Mucosa of stomach (tissue), 1 donor: ENCODE measurements around the gene STIM1.

Experiments used
- H3K27me3 ChIP-seq: one replicate; pipeline ENCODE4 v1.7.0; 2013; ENCODE audit warnings: mild to moderate bottlenecking, low read length; ENCODE audit not compliant: control insufficient read depth, insufficient read depth
- H3K36me3 ChIP-seq: one replicate; pipeline ENCODE4 v1.7.0; 2013; ENCODE audit warnings: low read length; ENCODE audit not compliant: control insufficient read depth, insufficient read depth
- H3K4me1 ChIP-seq: one replicate; pipeline ENCODE4 v1.7.0; 2013; ENCODE audit warnings: mild to moderate bottlenecking, low read length; ENCODE audit not compliant: control insufficient read depth, insufficient read depth
- H3K4me3 ChIP-seq: one replicate; pipeline ENCODE4 v1.7.0; 2013; ENCODE audit warnings: low read length
- H3K9ac ChIP-seq: one replicate; pipeline ENCODE4 v1.7.0; 2013; ENCODE audit warnings: mild to moderate bottlenecking, low read length, moderate library complexity
- H3K9me3 ChIP-seq: one replicate; pipeline ENCODE4 v1.7.0; 2013; ENCODE audit warnings: mild to moderate bottlenecking, low read length, moderate library complexity; ENCODE audit not compliant: control insufficient read depth
- donor health status: Pancreatic carcinoma.

Gene STIM1

GRCh38 chr11:3939211-3939610 lies 83.7 kb downstream of the STIM1 start:
- Histone ChIP-seq H3K36me3 (no peaks in the 10 kb centered on the region), H3K4me1 (peaks cover 16% of the 10 kb centered on the region), H3K4me3 (no peak overlapping the region), H3K27me3 (no peaks in the 10 kb centered on the region), H3K9ac (no peak overlapping the region), H3K9me3 (no peaks in the 10 kb centered on the region)

GRCh38 chr11:3939651-3940190 lies 84.3 kb downstream of the STIM1 start:
- Histone ChIP-seq H3K4me3 (no peak overlapping the region), H3K4me1 (peaks cover 16% of the 10 kb centered on the region), H3K9ac (no peak overlapping the region), H3K27me3 (no peaks in the 10 kb centered on the region), H3K36me3 (no peaks in the 10 kb centered on the region), H3K9me3 (no peaks in the 10 kb centered on the region)

GRCh38 chr11:3942160-3942955 lies 86.9 kb downstream of the STIM1 start:
- Histone ChIP-seq H3K27me3 (no peaks in the 10 kb centered on the region), H3K9ac (no peak overlapping the region), H3K36me3 (no peaks in the 10 kb centered on the region), H3K9me3 (no peaks in the 10 kb centered on the region), H3K4me3 (no peak overlapping the region), H3K4me1 (peaks cover 16% of the 10 kb centered on the region)

- Histone ChIP-seq H3K4me3 (no peak overlapping the region), H3K27me3 (no peaks in the 10 kb centered on the region), H3K4me1 (peaks cover 16% of the 10 kb centered on the region), H3K36me3 (no peaks in the 10 kb centered on the region), H3K9ac (no peak overlapping the region), H3K9me3 (no peaks in the 10 kb centered on the region)
Measured at GRCh38 chr11:3942956-3943497, 87.6 kb downstream of the STIM1 start.

- Histone ChIP-seq H3K9ac (no peak overlapping the region), H3K4me3 (no peak overlapping the region), H3K9me3 (no peaks in the 10 kb centered on the region), H3K4me1 (peaks cover 16% of the 10 kb centered on the region), H3K27me3 (no peaks in the 10 kb centered on the region), H3K36me3 (no peaks in the 10 kb centered on the region)
Measured at GRCh38 chr11:3944198-3944597, 88.7 kb downstream of the STIM1 start.

- Histone ChIP-seq H3K4me1 (peaks cover 18% of the 10 kb centered on the region), H3K9me3 (no peaks in the 10 kb centered on the region), H3K4me3 (no peak overlapping the region), H3K9ac (no peak overlapping the region), H3K27me3 (no peaks in the 10 kb centered on the region), H3K36me3 (no peaks in the 10 kb centered on the region)
Measured at GRCh38 chr11:3946455-3947017, 91.1 kb downstream of the STIM1 start.

GRCh38 chr11:3947061-3947460 lies 91.6 kb downstream of the STIM1 start:
- Histone ChIP-seq H3K27me3 (no peaks in the 10 kb centered on the region), H3K9ac (no peak overlapping the region), H3K4me3 (no peak overlapping the region), H3K9me3 (no peaks in the 10 kb centered on the region), H3K4me1 (peaks cover 21% of the 10 kb centered on the region), H3K36me3 (no peaks in the 10 kb centered on the region)

GRCh38 chr11:3949125-3949524 lies 93.7 kb downstream of the STIM1 start:
- Histone ChIP-seq H3K4me1 (peaks cover 5% of the 10 kb centered on the region), H3K4me3 (no peak overlapping the region), H3K9ac (no peak overlapping the region), H3K27me3 (no peaks in the 10 kb centered on the region), H3K9me3 (no peaks in the 10 kb centered on the region), H3K36me3 (no peaks in the 10 kb centered on the region)

GRCh38 chr11:3950996-3951660 lies 95.7 kb downstream of the STIM1 start:
- Histone ChIP-seq H3K4me1 (peaks cover 5% of the 10 kb centered on the region), H3K4me3 (no peak overlapping the region), H3K9me3 (no peaks in the 10 kb centered on the region), H3K9ac (no peak overlapping the region), H3K27me3 (no peaks in the 10 kb centered on the region), H3K36me3 (no peaks in the 10 kb centered on the region)

- Histone ChIP-seq H3K4me1 (peaks cover 5% of the 10 kb centered on the region), H3K27me3 (no peaks in the 10 kb centered on the region), H3K9ac (no peak overlapping the region), H3K4me3 (no peak overlapping the region), H3K36me3 (no peaks in the 10 kb centered on the region), H3K9me3 (no peaks in the 10 kb centered on the region)
Measured at GRCh38 chr11:3952715-3953114, 97.3 kb downstream of the STIM1 start.

- no peak overlapping the region for H3K9ac ChIP-seq
- H3K4me3 ChIP-seq = no peak overlapping the region
- H3K4me1 ChIP-seq = peaks cover 5% of the 10 kb centered on the region
- no peaks in the 10 kb centered on the region for H3K9me3 ChIP-seq
- H3K27me3 ChIP-seq = no peaks in the 10 kb centered on the region
- H3K36me3 ChIP-seq = no peaks in the 10 kb centered on the region
Measured at GRCh38 chr11:3953327-3953726, 97.9 kb downstream of the STIM1 start.
